ENCODE results near the gene EFCAB8. TPM values are rescaled to one million over a fixed set of nuclear protein-coding genes. Genes with fewer than 3 reads are reported as not detected.

The EFCAB8 gene
- total RNA-seq, 1 donor from 2014 or later, result 1.0 TPM

DNA sequence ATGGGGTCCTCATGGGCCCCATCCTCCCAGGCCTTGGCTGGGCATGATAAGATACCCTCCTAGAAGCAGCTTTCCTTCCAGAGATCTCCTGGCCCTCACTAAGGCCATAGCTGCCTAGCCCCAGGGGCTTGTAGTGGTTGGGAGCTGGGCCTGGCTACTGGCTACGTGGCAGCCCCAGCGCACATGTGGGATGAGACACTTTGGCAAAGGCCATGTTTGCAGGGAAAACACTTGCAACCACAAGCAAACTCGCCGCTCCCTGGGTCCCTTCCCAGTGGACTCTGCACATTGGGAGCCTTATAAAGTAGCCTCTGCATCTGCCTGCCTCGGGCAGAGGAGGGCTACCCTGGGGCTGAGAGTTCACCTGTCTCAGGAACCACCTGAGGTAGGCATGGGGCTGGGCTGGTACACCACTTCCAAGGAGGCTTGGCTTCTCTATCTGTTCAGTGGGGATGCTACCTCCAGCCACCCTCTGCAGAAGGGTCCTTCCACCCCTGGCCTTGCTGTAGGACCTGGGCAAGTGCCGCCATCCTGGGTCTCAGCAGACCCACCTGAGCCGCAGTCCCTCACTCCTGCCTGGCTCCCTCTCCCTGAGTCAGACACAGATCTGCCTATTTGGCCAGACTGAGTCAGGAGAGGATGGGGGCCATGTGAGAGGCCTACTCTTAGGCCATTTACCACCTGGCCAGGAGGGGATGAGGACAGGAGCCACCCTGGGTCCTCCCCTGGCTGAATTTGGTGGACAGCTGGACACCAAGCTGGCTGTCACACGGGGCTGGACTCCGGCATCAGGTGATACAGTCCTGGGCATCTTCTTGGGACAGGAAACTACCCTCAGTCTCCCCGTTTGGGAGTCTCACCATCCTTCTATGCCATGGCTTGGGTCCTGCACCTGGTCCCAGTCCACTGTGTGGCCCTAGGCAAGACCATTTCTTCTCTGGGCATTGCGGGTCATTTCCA lies 148.9 kb downstream of the EFCAB8 start, which contains the start of gene BPIFB2:
BPIFB2 (plus strand) TSS at position 329 of the 960 bp plus-strand sequence. CDS start 871 bp downstream, outside the sequence.
- DNase-seq (ENCODE audit: low spot score), result no peak

DNA sequence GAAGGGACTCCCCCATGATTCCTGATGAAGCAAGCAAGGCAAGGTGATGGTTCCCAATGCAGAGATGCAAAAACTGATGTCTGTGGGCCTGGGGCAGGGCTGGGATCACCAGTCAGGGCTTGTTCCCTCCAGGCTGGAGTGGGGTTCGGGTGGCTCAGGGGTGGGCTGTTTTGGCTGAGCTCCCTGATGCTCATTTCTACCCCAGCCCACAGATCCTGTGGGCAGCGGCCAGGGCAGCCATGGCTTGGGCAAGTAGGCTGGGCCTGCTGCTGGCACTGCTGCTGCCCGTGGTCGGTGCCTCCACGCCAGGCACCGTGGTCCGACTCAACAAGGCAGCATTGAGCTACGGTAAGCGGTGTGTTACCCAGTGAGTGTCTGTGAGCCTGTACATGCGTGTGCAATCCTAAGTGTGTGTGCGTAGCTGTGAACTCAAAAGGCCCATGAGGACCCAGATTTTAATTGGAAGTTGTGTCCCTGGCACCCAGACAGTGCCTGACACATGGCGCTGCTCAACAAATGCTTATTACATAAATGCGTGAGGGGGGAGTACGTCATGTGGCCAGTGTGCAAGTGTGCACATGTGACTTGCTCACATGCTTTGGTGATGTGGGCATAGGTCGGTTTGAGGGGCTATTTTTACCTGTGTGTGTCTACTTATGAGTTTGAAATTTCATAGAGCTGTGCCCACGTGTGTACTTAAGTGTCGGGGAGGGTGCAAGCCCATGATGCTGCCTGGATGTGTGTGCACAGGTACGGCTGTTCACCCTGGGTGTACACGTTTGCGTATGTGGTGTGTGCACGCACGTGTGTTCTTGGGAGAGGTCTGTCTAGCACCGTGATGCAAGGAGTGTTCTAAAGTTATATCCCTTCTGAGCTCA lies 149.9 kb downstream of the EFCAB8 start:
- no peak for DNase-seq (ENCODE audit: low spot score)

DNA sequence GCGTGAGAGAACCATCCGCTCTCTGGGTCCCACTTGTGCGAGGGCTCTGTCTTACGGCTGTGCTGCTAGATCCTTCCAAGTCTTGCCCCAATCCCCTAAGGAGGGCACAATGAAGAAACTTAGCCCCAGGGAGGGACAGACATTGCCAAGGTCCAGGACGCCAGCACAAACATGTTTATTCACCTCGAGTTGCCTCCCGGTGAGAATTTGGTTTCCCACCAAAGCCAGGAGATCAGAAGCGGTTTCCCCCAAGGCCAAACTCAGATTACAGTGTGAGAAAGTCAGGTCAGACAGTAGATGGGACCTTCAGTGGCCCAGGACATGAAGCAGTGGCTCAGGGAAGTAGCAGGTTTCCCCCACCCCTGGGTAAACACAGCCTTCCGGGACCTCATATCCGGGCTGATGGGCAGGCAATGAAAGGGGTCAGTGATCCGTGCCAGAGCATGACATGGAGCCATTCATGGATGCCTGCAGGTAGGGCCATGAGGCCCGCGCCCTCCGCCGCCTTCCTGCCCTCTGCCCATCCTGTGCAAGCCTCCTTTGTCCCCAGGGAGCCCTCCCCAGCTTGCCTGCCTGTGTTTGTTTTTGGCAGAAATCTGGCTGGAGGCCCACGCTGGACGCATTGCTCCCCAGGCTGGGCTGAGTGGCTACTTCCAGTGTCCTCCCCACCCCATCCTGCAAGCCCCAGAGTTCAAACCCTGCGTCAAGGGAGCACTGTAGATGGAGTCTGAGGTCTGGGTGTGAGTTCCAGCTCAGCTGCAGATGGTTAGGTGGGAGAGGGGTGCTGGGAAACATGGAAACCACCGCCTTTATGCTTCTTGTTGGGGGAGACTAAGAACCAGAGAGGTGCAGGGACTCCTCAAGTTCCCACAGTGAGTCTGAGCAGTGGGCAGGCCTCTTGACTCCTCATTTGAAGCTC lies 150.8 kb downstream of the EFCAB8 start:
- DNase-seq (ENCODE audit: low spot score), result no peak

DNA sequence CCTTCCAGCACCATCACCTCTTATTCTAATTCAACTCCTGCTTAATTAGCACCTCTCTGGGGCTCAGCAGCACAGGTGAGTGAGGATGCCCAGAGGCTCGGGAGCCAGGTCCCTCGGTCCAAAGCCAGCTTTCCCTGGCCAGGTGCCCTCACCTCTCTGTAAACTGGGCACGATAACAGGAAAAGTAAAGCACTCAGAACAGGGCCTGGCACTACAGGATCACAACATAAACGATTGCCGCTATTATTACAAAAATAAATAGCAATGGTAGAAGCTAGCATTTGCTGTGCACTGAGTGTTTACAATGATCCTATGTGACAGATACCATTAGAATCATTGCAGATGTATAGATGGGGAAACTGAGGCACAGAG lies 151.4 kb downstream of the EFCAB8 start:
- no peak for DNase-seq (ENCODE audit: low spot score)

DNA sequence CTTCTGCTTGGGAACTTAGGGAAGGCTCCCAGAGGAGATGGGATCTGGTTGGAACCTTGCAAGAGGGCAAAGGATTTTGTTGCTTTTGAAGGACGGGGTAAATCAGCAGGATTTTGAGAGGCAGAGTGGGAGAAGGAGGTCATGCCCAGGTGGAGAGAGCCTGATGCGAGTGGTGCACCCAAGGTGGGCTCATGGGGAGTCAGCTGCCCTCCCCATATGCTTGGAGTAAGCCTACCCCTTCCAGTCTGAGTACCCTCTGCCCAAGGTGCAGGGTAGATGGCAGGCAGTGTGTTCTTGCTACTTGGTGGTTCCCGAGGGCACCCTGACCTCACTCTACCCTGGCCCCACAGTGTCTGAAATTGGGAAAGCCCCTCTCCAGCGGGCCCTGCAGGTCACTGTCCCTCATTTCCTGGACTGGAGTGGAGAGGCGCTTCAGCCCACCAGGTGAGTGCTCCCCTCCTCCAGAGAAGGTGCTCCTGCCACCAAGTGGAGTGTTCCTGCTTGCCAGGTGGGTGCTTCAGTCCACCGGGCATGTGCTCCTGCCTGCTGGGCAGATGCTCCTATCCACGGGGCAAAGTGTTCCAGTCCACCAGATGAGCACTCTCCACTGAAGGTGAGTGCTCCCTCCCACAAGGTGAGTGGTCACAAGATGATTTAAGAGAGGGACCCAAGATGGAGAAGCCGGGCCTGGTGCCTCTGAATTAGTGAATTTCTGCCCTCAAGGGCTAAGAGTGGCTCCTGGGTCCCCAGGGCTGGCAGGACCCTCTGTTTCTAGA lies 152.1 kb downstream of the EFCAB8 start:
- no peak for DNase-seq (ENCODE audit: low spot score)

Other genes starting within 250 kb of the EFCAB8 start
- 0.49 TPM for gene C20orf203, start 185.0 kb upstream of the EFCAB8 start, total RNA-seq
- gene COMMD7, start 115.5 kb upstream of the EFCAB8 start, total RNA-seq, result 57.2 TPM
- 3.4 TPM for gene DNMT3B, start 96.5 kb upstream of the EFCAB8 start, total RNA-seq
- 117 TPM for gene MAPRE1, start 39.0 kb upstream of the EFCAB8 start, total RNA-seq
- not detected for gene SUN5, start 145.5 kb downstream of the EFCAB8 start, total RNA-seq
- not detected for gene BPIFB2, start 148.8 kb downstream of the EFCAB8 start, total RNA-seq
- gene BPIFB6, start 172.7 kb downstream of the EFCAB8 start, total RNA-seq, result not detected
- not detected for gene BPIFB3, start 195.0 kb downstream of the EFCAB8 start, total RNA-seq
- gene BPIFB4, start 220.7 kb downstream of the EFCAB8 start, total RNA-seq, result not detected

All from ureter (tissue), 1 donor.